ENCODE data around the gene TAGLN. TPM values are rescaled to one million over a fixed set of nuclear protein-coding genes. Genes with fewer than 3 reads are reported as not detected.

The TAGLN gene
- total and polyA plus RNA-seq, 8 donors: 24.1 to 430 (median 75.7) TPM

DNA sequence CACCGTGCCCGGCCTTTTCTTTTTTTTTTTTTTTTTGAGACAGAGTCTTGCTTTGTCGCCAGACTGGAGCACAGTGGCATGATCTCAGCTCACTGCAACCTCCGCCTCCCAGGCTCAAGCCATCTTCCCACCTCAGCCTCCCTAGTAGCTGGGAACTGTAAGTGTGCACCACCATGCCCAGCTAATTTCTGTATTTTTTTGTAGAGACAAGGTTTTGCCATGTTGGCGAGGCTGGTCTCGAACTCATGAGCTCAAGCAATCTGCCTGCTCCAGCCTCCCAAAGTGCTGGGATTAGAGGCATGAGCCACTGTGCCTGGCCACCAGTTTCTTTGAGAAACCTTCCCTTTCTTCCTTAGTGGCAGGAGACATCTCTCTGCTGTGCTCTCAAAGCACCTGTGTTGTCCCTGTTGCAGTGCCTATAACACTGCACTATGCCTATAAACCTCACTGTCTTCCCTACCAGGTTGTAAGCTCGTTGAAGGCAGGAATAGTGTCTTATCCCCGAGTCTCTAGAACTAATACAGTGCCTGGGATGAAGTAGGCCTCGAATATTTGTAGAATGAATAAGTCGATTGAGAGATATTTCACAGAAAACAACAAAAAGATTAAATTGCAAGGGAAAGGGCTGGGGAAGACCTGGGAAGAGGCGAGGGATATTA, 13.7 kb downstream of the TAGLN start:
- Histone ChIP-seq H3K27me3 (no peaks in the 10 kb centered on the region), H3K27ac (no peak overlapping the region), H3K4me1 (no peaks in the 10 kb centered on the region), H3K36me3 (peaks cover 0 to 9% (median 0%) of the 10 kb centered on the region in 3 donors), H3K4me3 (no peak overlapping the region), H3K9me3 (no peaks in the 10 kb centered on the region)
- FAIRE-seq (no peak), DNase-seq (peak in 1 of 6 donors; percentile 14), ATAC-seq (no peak)
- intact Hi-C loops (cut with DNase I): no loop called here
- TF ChIP-seq, protein P1, sequence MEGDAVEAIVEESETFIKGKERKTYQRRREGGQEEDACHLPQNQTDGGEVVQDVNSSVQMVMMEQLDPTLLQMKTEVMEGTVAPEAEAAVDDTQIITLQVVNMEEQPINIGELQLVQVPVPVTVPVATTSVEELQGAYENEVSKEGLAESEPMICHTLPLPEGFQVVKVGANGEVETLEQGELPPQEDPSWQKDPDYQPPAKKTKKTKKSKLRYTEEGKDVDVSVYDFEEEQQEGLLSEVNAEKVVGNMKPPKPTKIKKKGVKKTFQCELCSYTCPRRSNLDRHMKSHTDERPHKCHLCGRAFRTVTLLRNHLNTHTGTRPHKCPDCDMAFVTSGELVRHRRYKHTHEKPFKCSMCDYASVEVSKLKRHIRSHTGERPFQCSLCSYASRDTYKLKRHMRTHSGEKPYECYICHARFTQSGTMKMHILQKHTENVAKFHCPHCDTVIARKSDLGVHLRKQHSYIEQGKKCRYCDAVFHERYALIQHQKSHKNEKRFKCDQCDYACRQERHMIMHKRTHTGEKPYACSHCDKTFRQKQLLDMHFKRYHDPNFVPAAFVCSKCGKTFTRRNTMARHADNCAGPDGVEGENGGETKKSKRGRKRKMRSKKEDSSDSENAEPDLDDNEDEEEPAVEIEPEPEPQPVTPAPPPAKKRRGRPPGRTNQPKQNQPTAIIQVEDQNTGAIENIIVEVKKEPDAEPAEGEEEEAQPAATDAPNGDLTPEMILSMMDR (IDR thresholded peaks at IDR 0.05): no peak
- 91 to 93% methylated on average over 9 to 11 of the region's 11 CpGs for WGBS, 2 donors

DNA sequence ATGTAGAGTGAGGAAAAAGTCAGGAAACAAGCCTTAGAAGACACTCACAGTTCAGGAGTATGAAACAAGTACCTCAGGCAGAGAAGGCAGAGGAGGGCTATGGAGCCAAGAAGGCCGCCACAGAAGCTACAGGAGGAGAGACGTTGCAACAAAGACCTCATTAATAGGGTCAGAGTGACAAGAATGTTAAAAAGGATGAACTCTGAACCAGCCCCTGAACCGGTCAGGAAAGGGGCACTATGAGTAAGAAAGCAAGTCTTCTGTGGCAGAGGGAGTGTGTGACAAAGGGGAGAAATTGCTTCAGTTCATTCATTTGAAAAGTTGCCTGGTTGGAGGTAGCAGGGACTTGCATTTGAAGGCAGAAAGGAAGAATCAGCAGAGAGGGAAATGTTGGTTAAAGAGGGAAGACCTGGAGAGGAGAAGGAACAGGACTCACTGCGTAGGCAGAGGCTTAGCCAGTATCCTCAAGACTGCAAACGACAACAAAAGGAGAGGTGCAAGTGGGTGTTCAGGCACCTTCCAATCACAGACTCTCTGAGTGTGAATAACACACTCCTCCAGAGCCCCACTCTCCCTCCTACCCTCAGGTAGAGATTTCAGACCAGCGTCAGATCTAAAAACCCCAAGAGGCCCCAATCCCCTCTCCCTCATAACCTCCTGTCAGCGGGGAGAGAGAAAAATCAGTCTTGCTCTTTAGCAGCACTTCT, 15.4 kb downstream of the TAGLN start:
- 92 to 96% methylated on average over 7 of the region's 7 CpGs for WGBS, 2 donors
- H3K27ac ChIP-seq: no peak overlapping the region
- ATAC-seq: no peak
- H3K36me3 ChIP-seq: peaks cover 0 to 18% (median 0%) of the 10 kb centered on the region in 3 donors
- H3K4me3 ChIP-seq: no peak overlapping the region
- TF ChIP-seq, protein P1 (IDR thresholded peaks at IDR 0.05): no peak
- DNase-seq: no peak
- no peaks in the 10 kb centered on the region for H3K9me3 ChIP-seq
- H3K4me1 ChIP-seq: peaks cover 5 to 12% (median 8%) of the 10 kb centered on the region in 3 donors
- no peaks in the 10 kb centered on the region for H3K27me3 ChIP-seq
- FAIRE-seq: no peak
- intact Hi-C loops (cut with DNase I): no loop called here

DNA sequence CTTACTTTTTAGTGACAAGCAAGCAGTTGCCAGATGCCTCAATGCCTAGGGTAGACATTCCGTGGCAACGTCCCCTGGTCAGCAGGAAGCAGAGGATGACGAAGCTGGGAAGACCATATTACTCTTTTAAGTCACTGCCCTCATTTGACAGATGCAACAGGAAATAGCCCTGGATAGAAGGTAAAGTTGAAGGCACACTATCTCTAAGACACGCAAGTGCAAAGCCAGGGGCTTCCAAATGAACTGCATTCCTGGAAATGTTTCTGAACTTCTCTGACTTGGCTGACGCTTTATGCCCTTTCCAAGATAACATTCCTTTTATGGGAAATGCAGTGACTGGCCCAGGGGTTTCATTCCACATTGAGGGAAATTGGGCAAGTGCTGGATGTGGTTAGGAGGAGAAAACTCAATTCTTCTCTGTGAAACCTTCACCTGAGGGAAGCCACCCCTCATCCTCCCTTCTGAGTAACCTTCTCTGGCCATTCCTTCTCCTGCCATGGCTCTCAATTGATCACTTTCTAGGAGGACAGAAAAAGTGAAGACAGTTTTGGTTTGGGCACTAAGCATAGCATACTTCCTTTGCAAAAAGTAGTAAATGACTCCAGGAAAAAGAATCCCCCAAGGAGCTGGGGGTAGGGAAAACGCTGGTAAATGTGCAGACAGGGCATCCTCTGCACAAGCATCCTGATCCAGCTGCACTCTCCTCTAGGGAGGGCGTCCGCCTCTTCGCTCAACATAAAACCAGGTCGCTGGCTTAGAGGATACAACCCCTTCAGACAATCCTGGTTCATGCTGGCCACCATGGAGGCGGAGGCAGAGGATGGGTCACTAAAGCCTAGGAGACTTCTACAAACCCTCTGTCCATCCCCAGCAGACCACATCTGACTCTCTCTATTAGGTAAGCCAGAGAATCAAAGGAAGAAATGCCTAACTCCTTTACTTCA, 18.2 kb downstream of the TAGLN start:
- WGBS, 2 donors: 72 to 89% methylated on average over 11 of the region's 11 CpGs
- no peak overlapping the region for H3K4me3 ChIP-seq
- peak in 2 of 6 donors; percentile 8 to 35 for DNase-seq
- no peak overlapping the region for H3K27ac ChIP-seq
- H3K27me3 ChIP-seq: no peaks in the 10 kb centered on the region
- TF ChIP-seq, protein P1 (IDR thresholded peaks at IDR 0.05): no peak
- intact Hi-C loops (cut with DNase I): no loop called here
- no peak for ATAC-seq
- no peaks in the 10 kb centered on the region for H3K9me3 ChIP-seq
- H3K36me3 ChIP-seq: peaks cover 0 to 18% (median 0%) of the 10 kb centered on the region in 3 donors
- no peak for FAIRE-seq
- peaks cover 22 to 31% (median 27%) of the 10 kb centered on the region in 3 donors for H3K4me1 ChIP-seq

DNA sequence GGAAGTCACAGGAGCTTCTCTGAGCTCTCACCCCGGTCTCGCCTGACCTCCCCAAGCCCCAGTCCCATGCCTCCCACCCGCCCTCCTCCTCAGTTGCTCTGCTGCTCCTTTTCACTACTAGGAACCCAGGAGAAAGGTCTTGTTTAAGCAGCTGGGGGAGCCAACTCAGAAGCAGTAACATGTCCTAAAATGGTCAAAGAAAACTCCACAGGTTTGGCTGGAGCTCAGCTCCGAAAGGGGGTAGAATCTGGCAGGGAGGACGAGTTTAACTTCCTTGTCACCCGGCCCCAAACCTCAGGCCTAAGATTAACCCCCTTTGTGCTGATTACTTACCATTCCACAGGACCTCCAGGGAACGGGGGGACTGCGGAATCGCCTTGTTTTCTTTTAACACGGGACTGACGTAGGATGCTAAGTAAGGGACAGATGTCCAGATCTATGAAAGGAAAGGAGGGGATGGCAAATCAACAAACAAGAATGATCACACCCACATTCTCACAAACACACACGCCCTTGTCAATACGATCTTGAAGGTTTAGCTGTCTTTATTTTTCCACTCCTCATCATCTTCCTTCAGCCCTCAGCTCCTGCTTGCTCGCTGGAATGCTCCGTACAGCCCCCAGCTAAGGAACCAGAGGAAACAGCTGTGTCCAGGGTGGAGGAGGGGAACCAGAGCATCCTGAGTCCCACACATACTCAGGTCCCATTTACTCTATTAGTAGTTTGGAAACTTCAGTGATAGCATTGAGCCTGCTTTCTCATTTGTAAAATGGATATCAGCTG, 19.2 kb downstream of the TAGLN start:
- intact Hi-C loops (cut with DNase I): no loop called here
- FAIRE-seq: no peak
- Histone ChIP-seq H3K36me3 (peaks cover 0 to 23% (median 0%) of the 10 kb centered on the region in 3 donors), H3K4me1 (peaks cover 22 to 31% (median 27%) of the 10 kb centered on the region in 3 donors), H3K27me3 (no peaks in the 10 kb centered on the region), H3K4me3 (no peak overlapping the region), H3K9me3 (no peaks in the 10 kb centered on the region), H3K27ac (no peak overlapping the region)
- TF ChIP-seq, protein P1 (IDR thresholded peaks at IDR 0.05): no peak
- WGBS, 2 donors: 36 to 73% methylated on average over 15 of the region's 15 CpGs
- peak in 5 of 6 donors; percentile 9 to 53 (median 26) for DNase-seq
- peak in 1 of 4 donors; percentile 51 for ATAC-seq
